IMR-90 (cell line): ENCODE measurements around the gene PRKCB. TPM values are rescaled to one million over a fixed set of nuclear protein-coding genes. Genes with fewer than 3 reads are reported as not detected.

ENCODE experiments used
- ATAC-seq: fragments of 200-7000 bp; cut with Tn5 transposase; 2 replicates; pipeline ENCODE4 v1.9.1; 2020; ENCODE audit warnings: low read depth, mild to moderate bottlenecking, moderate library complexity
- BruUV-seq: library from RNA; stranded (reverse); fragments of 400-500 nt; replicated peaks from 2 replicates; lab custom pipeline; 2021; lab: Mats Ljungman, UMichigan
- CTCF ChIA-PET: fragments of 300-600 bp; formaldehyde crosslinking; extraction: SDS; loops from one replicate; lab custom pipeline; 2021; ENCODE audit warnings: antibody characterized with exemption; lab: Yijun Ruan, JAX
- POLR2A ChIA-PET: fragments of 300-600 bp; sonication (Branson Sonifier 250); formaldehyde crosslinking; loops from one replicate; lab custom pipeline; 2022; ENCODE audit warnings: antibody characterized with exemption; ENCODE audit not compliant: unreplicated experiment; lab: Charles Lee
- DNase-seq: peaks from one replicate; pipeline ENCODE4 v3.0.0; 2013
- H2AFZ ChIP-seq: replicated peaks from 2 replicates; pipeline ENCODE3; 2013; ENCODE audit warnings: low read length, mild to moderate bottlenecking; ENCODE audit not compliant: poor library complexity
- H2AK5ac ChIP-seq: 2 replicates; pipeline ENCODE4 v1.6.1; 2013; ENCODE audit warnings: low read depth, low read length, inconsistent platforms
- H2AK9ac ChIP-seq: replicated peaks from 2 replicates; pipeline ENCODE3; 2013; ENCODE audit warnings: mild to moderate bottlenecking, low read depth, low read length, moderate library complexity; ENCODE audit not compliant: poor library complexity
- H2BK120ac ChIP-seq: 2 replicates; pipeline ENCODE4 v1.6.1; 2013; ENCODE audit warnings: low read depth, low read length, inconsistent platforms
- H2BK15ac ChIP-seq: 3 replicates; pipeline ENCODE4 v1.6.1; 2013; ENCODE audit warnings: low read depth, low read length, inconsistent platforms
- H2BK20ac ChIP-seq: 2 replicates; pipeline ENCODE4 v1.6.1; 2013; ENCODE audit warnings: low read depth, mild to moderate bottlenecking, inconsistent platforms, low read length, moderate library complexity
- H2BK5ac ChIP-seq: 2 replicates; pipeline ENCODE4 v1.6.1; 2013; ENCODE audit warnings: mild to moderate bottlenecking, low read depth, low read length, inconsistent platforms; ENCODE audit not compliant: poor library complexity, severe bottlenecking
- H3K14ac ChIP-seq: replicated peaks from 2 replicates; pipeline ENCODE4 v1.6.1; 2013; ENCODE audit warnings: low read depth, low read length, inconsistent platforms
- H3K18ac ChIP-seq: 2 replicates; pipeline ENCODE4 v1.6.1; 2013; ENCODE audit warnings: low read depth, low read length, control low read depth
- H3K23ac ChIP-seq: 2 replicates; pipeline ENCODE4 v1.6.1; 2013; ENCODE audit warnings: low read depth, low read length, inconsistent platforms
- H3K27ac ChIP-seq: 2 replicates; pipeline ENCODE4 v1.5.1; 2013; ENCODE audit warnings: mild to moderate bottlenecking, control low read depth, low read length; ENCODE audit not compliant: insufficient read depth
- H3K27me3 ChIP-seq: 2 replicates; pipeline ENCODE4 v1.6.1; 2013; ENCODE audit warnings: low read length; ENCODE audit not compliant: control insufficient read depth, insufficient read depth
- H3K36me3 ChIP-seq: 2 replicates; pipeline ENCODE4 v1.6.1; 2013; ENCODE audit warnings: low read length, mixed read lengths; ENCODE audit not compliant: control insufficient read depth, insufficient read depth
- H3K4ac ChIP-seq: 2 replicates; pipeline ENCODE4 v1.6.1; 2013; ENCODE audit warnings: low read depth, low read length, inconsistent platforms
- H3K4me1 ChIP-seq: 2 replicates; pipeline ENCODE4 v1.6.1; 2013; ENCODE audit warnings: low read length, mixed read lengths; ENCODE audit not compliant: control insufficient read depth, insufficient read depth
- H3K4me2 ChIP-seq: 2 replicates; pipeline ENCODE4 v1.6.1; 2013; ENCODE audit warnings: low read depth, mild to moderate bottlenecking, control low read depth, low read length, moderate library complexity
- H3K4me3 ChIP-seq: 2 replicates; pipeline ENCODE4 v1.5.1; 2013; ENCODE audit warnings: low read depth, mild to moderate bottlenecking, control low read depth, low read length, moderate library complexity; ENCODE audit not compliant: insufficient read depth
- H3K56ac ChIP-seq: 2 replicates; pipeline ENCODE4 v1.6.1; 2013; ENCODE audit warnings: low read length, inconsistent platforms; ENCODE audit not compliant: insufficient read depth; ENCODE audit errors: extremely low read depth
- H3K79me1 ChIP-seq, 2 experiments: 2 replicates each; pipeline ENCODE4 v1.6.1; 2013; ENCODE audit warnings: low read length in 2 of 2, inconsistent platforms in 1 of 2, low read depth in 1 of 2
- H3K9ac ChIP-seq: 2 replicates; pipeline ENCODE4 v1.6.1; 2013; ENCODE audit warnings: low read depth, low read length, control low read depth
- H3K9me1 ChIP-seq: 2 replicates; pipeline ENCODE4 v1.6.1; 2013; ENCODE audit warnings: low read length, inconsistent platforms; ENCODE audit not compliant: insufficient read depth
- H3K9me3 ChIP-seq: 2 replicates; pipeline ENCODE4 v1.6.1; 2013; ENCODE audit warnings: low read length; ENCODE audit not compliant: control insufficient read depth, insufficient read depth
- H4K20me1 ChIP-seq: 2 replicates; pipeline ENCODE4 v1.6.1; 2013; ENCODE audit warnings: low read length, inconsistent platforms; ENCODE audit not compliant: insufficient read depth
- H4K5ac ChIP-seq: 2 replicates; pipeline ENCODE4 v1.6.1; 2013; ENCODE audit warnings: mild to moderate bottlenecking, low read depth, low read length, control low read depth
- H4K8ac ChIP-seq, 2 experiments: 2 replicates each; pipeline ENCODE4 v1.6.1; 2013; ENCODE audit warnings: low read depth in 2 of 2, low read length in 2 of 2, control low read depth in 1 of 2, inconsistent platforms in 1 of 2
- H4K91ac ChIP-seq: 2 replicates; pipeline ENCODE4 v1.6.1; 2013; ENCODE audit warnings: low read depth, low read length, inconsistent platforms; ENCODE audit not compliant: insufficient read depth
- BHLHE40 ChIP-seq: fragments of 150-350 bp; IDR thresholded peaks from 2 replicates; pipeline ENCODE4 v1.6.1; 2016; ENCODE audit warnings: mild to moderate bottlenecking, low read depth, low read length
- MAZ ChIP-seq: IDR thresholded peaks from 2 replicates; pipeline ENCODE4 v1.6.1; 2012; ENCODE audit warnings: low read depth, mild to moderate bottlenecking, low read length, improper control_type of control experiment, moderate library complexity, borderline replicate concordance
- NFE2L2 ChIP-seq: fragments of 150-350 bp; IDR thresholded peaks from 2 replicates; pipeline ENCODE4 v1.6.1; 2016; ENCODE audit warnings: low read depth, mild to moderate bottlenecking, low read length
- WGBS, 2 experiments: methylation state at CpG; one replicate each; pipeline versions ENCODE4 v1.1.5 to v1.1.7; 2013; ENCODE audit warnings: missing lambda C conversion rate in 2 of 2; ENCODE audit not compliant: insufficient read length in 1 of 2; ENCODE audit errors: extremely low coverage in 2 of 2; 5-methylcytosine and 5-hydroxymethylcytosine counted together
- dilution Hi-C: fragments of 300-500 bp; cut with HindIII; formaldehyde crosslinking; loops from one replicate; pipeline ENCODE4 v1.14.3; 2018; ENCODE audit warnings: low sequenced_read_pairs; ENCODE audit not compliant: unreplicated experiment
- in situ Hi-C: fragments of 300-500 bp; cut with MboI; formaldehyde crosslinking; loops from 3 replicates; pipeline ENCODE4 v1.14.3; 2019; ENCODE audit warnings: low sequenced_read_pairs, inconsistent platforms, mixed read lengths
- intact Hi-C: fragments of 100-400 bp; cut with micrococcal nuclease; formaldehyde crosslinking; loops from 2 replicates; pipeline ENCODE4 v1.10.0; 2022
- polyA plus RNA-seq, 3 experiments: library from polyadenylated mRNA; depleted of rRNA; stranded (reverse); fragments of >200 nt; gene quantifications; 2 replicates each; pipeline ENCODE4 v1.2.3, GENCODE V29; 2012; ENCODE audit warnings: low replicate concordance in 1 of 3
- total RNA-seq: library from RNA; depleted of rRNA; stranded (reverse); fragments of >200 nt; gene quantifications from 2 replicates; pipeline ENCODE4 v1.2.3, GENCODE V29; 2012

Gene PRKCB
- total and polyA plus RNA-seq, 2 of the 4 experiments (the other 2 are of a cell fraction), result under 0.01 TPM; not detected in 1

DNA sequence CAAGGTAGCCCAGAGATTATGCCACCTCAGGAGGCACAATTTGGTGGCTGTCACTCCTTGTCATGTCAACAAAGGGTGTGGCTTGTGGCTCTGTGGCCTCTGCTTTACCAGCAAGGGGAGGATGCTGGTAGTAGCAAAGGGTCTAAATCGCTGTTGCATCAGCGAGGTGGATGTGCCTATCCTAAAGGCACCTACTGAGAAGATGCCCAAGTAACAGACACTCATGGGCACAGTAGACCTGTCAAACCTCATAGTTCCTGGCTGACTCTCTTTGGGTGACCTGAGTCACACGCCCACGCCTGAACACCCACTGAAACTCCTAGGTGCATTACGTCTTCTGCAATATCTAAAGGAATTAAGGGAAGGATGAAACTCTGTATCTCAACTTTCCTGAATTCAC lies 139.5 kb downstream of the PRKCB start:
- Histone ChIP-seq H3K36me3 (no peaks in the 10 kb centered on the region), H2BK20ac (no peak overlapping the region), H2AK5ac (no peak overlapping the region), H3K56ac (no peak overlapping the region), H3K27ac (no peak overlapping the region), H3K4me3 (no peak overlapping the region), H2AK9ac (no peak overlapping the region), H3K18ac (no peak overlapping the region), H3K14ac (no peak overlapping the region), H2BK15ac (no peak overlapping the region), H3K9ac (no peak overlapping the region), H3K4ac (no peak overlapping the region), H3K23ac (no peak overlapping the region), H2BK120ac (no peak overlapping the region), H4K8ac (no peak overlapping the region), H2AFZ (no peak overlapping the region), H2BK5ac (no peak overlapping the region), H3K4me2 (no peak overlapping the region), H3K9me3 (0 out of 2 replicates have a peak, but pooled peaks cover 1% of the 10 kb centered on the region), H3K79me1 (no peaks in the 10 kb centered on the region), H4K5ac (no peak overlapping the region), H4K20me1 (no peaks in the 10 kb centered on the region), H3K4me1 (no peaks in the 10 kb centered on the region), H3K27me3 (no peaks in the 10 kb centered on the region), H4K91ac (no peak overlapping the region), H3K9me1 (no peaks in the 10 kb centered on the region)
- POLR2A ChIA-PET, result no interaction called here
- in situ Hi-C loops (no loop called here), dilution Hi-C loops (no loop called here), intact Hi-C loops (no loop called here)
- BruUV-seq, result no TSS peak
- TF ChIP-seq MAZ (no peak), NFE2L2 (no peak), BHLHE40 (no peak)
- CTCF ChIA-PET, result no interaction called here
- no CpG with 5 or more reads among the region's 5 CpGs for WGBS, 2 experiments
- no peak for ATAC-seq
- no peak for DNase-seq
